Mesothelial cell of epicardium (in vitro differentiated cells): ENCODE results near the gene FHDC1. TPM values are rescaled to one million over a fixed set of nuclear protein-coding genes. Genes with fewer than 3 reads are reported as not detected.

Experiments used
- DNase-seq, 2 experiments: peaks; one replicate each; pipeline ENCODE4 v3.0.0; 2021; ENCODE audit warnings: low spot score in 2 of 2; ENCODE audit not compliant: unreplicated experiment in 2 of 2
- H3K27ac Mint-ChIP-seq: 2 replicates; pipeline ENCODE4 v1.8.0; 2021; ENCODE audit warnings: mixed read lengths
- H3K27me3 Mint-ChIP-seq: 2 replicates; pipeline ENCODE4 v1.8.0; 2021; ENCODE audit warnings: low read depth, mixed read lengths
- H3K36me3 Mint-ChIP-seq: 2 replicates; pipeline ENCODE4 v1.8.0; 2021; ENCODE audit warnings: mixed read lengths
- H3K4me1 Mint-ChIP-seq: 2 replicates; pipeline ENCODE4 v1.8.0; 2021; ENCODE audit warnings: mixed read lengths
- H3K4me3 Mint-ChIP-seq: 2 replicates; pipeline ENCODE4 v1.8.0; 2021; ENCODE audit warnings: mild to moderate bottlenecking, moderate library complexity, mixed read lengths
- H3K9me3 Mint-ChIP-seq: 2 replicates; pipeline ENCODE4 v1.8.0; 2021; ENCODE audit warnings: mixed read lengths
- CTCF ChIP-seq: fragments of 200-600 bp; sonication (generic); IDR thresholded peaks from one replicate; pipeline ENCODE4 v1.5.0; 2021; ENCODE audit warnings: antibody characterized with exemption; ENCODE audit not compliant: unreplicated experiment
- total RNA-seq: library from RNA; stranded (reverse); gene quantifications from 3 replicates; pipeline ENCODE4 v1.2.1, GENCODE V29; 2021

FHDC1 gene
- total RNA-seq, 1 donor from 2014 or later: 4.6 TPM

DNA sequence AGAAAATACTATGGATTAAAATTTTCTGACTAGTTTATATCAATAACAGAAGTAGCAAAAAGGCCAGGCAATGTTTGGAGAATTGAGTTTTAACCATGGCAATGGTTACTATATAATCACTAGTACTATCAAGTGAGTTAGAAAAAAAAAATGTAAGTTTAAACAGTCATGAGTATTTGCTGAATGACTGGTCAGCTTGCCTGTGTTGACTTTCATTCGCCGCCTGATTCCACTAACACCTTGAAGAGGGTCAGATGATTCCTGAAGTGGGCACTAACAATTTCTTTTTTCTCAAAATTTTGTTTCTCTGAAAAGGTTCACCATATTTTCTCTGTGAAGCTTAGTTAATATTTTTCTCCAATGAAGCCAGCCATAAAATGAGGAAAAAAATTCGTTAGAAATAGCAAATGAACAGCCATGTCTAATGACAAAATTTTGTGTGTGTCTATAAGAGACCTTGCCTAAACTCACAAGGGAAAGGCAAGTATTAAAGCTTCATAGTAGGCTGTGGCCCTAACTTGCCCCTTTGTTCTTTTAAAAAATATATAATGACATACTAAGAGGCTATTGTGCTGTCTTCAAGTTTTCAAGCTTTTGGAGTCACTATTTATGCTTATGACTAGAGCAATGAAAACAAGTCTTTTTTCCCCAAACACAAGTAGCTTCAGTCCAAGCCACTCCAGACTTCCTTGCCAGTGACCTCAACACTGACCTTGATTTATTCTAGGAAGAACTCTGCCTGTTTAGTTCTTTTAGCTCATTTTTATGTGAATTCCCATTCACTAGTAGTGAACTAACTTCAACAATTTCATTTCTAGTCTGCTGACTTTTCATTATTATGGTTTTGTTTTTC lies 18.4 kb upstream of the FHDC1 start:
- H3K9me3 Mint-ChIP-seq: peaks cover 25% of the 10 kb centered on the region
- no peak overlapping the region for H3K4me3 Mint-ChIP-seq
- no peak for TF ChIP-seq CTCF
- no peaks in the 10 kb centered on the region for H3K4me1 Mint-ChIP-seq
- no peak for DNase-seq
- no peaks in the 10 kb centered on the region for H3K27me3 Mint-ChIP-seq
- peaks cover 31% of the 10 kb centered on the region for H3K36me3 Mint-ChIP-seq
- H3K27ac Mint-ChIP-seq: no peak overlapping the region

DNA sequence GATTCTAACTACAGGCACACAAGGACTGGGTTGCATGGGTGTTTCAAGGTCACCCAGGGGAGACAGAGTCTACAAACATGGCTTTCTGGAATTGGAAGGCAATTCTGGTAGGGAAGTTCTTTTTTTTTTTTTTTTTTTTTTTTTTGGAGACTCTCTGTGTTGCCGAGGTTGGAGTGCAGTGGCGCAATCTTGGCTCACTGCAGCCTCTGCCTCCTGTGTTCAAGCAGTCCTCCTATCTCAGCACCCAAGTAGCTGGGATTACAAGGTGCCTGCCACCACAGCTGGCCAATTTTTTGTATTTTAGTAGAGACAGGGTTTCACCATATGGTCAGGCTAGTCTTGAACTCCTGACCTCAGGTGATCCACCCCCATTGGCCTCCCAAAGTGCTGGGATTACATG lies 16.3 kb upstream of the FHDC1 start:
- Mint-ChIP-seq H3K27ac (no peak overlapping the region), H3K4me3 (no peak overlapping the region), H3K36me3 (peaks cover 29% of the 10 kb centered on the region), H3K27me3 (no peaks in the 10 kb centered on the region), H3K4me1 (no peaks in the 10 kb centered on the region), H3K9me3 (peaks cover 25% of the 10 kb centered on the region)
- no peak for TF ChIP-seq CTCF
- no peak for DNase-seq

DNA sequence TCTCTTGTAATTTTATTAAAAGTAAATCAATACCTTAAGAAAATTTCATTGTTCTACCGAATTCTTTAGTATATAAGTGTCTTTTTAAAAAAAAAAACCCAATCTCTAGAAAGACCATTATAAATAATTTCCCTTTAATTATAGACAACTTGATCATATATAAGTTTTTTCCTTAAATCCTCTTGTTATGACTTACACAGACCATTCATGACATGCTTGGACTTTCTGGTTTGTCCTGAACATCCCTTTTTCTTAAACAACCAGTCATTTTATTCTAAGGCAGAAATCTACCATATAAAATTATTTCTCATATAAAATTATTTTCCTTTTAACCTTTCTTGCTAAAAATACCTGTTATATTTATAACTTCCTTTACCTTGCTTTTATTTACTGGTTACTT lies 15.4 kb upstream of the FHDC1 start:
- peaks cover 25% of the 10 kb centered on the region for H3K9me3 Mint-ChIP-seq
- no peaks in the 10 kb centered on the region for H3K27me3 Mint-ChIP-seq
- no peak for TF ChIP-seq CTCF
- no peaks in the 10 kb centered on the region for H3K4me1 Mint-ChIP-seq
- no peak for DNase-seq
- peaks cover 29% of the 10 kb centered on the region for H3K36me3 Mint-ChIP-seq
- H3K27ac Mint-ChIP-seq: no peak overlapping the region
- H3K4me3 Mint-ChIP-seq: no peak overlapping the region

- peaks cover 25% of the 10 kb centered on the region for H3K9me3 Mint-ChIP-seq
- H3K36me3 Mint-ChIP-seq: peaks cover 29% of the 10 kb centered on the region
- no peak overlapping the region for H3K27ac Mint-ChIP-seq
- no peak for TF ChIP-seq CTCF
- DNase-seq: no peak
- no peaks in the 10 kb centered on the region for H3K27me3 Mint-ChIP-seq
- no peak overlapping the region for H3K4me3 Mint-ChIP-seq
- no peaks in the 10 kb centered on the region for H3K4me1 Mint-ChIP-seq
Measured at GRCh38 chr4:152921284-152921683, 14.8 kb upstream of the FHDC1 start.

DNA sequence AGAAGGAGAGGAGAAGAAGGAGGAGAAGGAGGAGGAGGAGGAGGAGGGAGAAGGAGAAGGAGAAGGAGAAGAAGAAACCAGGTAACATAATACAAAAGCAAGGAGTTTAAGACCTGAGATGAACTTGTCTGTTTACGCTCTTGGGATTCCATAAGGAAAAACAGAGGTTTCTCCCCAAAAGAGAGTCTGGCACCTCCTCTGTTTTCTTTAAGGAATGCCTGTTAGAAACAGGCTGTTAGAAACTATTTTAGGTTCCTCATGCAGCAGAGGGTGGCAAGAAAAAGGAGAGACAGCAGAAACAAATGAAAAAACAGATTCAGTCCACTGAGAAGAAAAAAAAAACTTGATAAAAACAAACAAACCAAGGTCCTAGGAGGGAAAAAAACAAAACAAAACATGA lies 10.3 kb upstream of the FHDC1 start:
- DNase-seq: no peak
- no peaks in the 10 kb centered on the region for H3K27me3 Mint-ChIP-seq
- peaks cover 10% of the 10 kb centered on the region for H3K36me3 Mint-ChIP-seq
- no peak overlapping the region for H3K27ac Mint-ChIP-seq
- H3K9me3 Mint-ChIP-seq: peaks cover 7% of the 10 kb centered on the region
- no peak overlapping the region for H3K4me3 Mint-ChIP-seq
- no peaks in the 10 kb centered on the region for H3K4me1 Mint-ChIP-seq
- no peak for TF ChIP-seq CTCF
